HepG2 (cell line): Measurements from ENCODE around the gene PELI2.

Experiments
- AGO2 ChIP-seq: fragments of 200-400 bp; formaldehyde crosslinking; optimal IDR thresholded peaks from 2 replicates; pipeline ENCODE3; 2017; ENCODE audit warnings: mild to moderate bottlenecking, low read depth, low read length, moderate library complexity
- NR2C2 ChIP-seq: sonication (generic); formaldehyde crosslinking; IDR thresholded peaks from 2 replicates; pipeline ENCODE4 v1.4.0; 2020; ENCODE audit warnings: missing genetic modification reagents, mild to moderate bottlenecking, moderate library complexity, borderline replicate concordance
- SMARCC2 ChIP-seq: fragments of 450-650 bp; IDR thresholded peaks from 2 replicates; pipeline ENCODE4 v1.6.1; 2017; ENCODE audit warnings: antibody characterized with exemption, mild to moderate bottlenecking
- TCF7L2 ChIP-seq: IDR thresholded peaks from 2 replicates; pipeline ENCODE4 v1.6.1; 2011; ENCODE audit warnings: mild to moderate bottlenecking, low read depth, low read length, moderate library complexity
- ZNF530 ChIP-seq: sonication (generic); formaldehyde crosslinking; IDR thresholded peaks from 2 replicates; pipeline ENCODE4 v1.5.0; 2020; ENCODE audit warnings: low read depth, mild to moderate bottlenecking, missing genetic modification reagents
- TF ChIP-seq, protein P1 (sequence below), 2 experiments: fragments of 450-650 bp in 1 of 2; sonication (generic) in 1 of 2; formaldehyde crosslinking; IDR thresholded peaks; 2 replicates each; pipeline versions ENCODE4 v1.5.0 to v1.8.0; 2020 to 2022; ENCODE audit warnings: mild to moderate bottlenecking in 1 of 2, missing genetic modification reagents in 1 of 2

DNA sequence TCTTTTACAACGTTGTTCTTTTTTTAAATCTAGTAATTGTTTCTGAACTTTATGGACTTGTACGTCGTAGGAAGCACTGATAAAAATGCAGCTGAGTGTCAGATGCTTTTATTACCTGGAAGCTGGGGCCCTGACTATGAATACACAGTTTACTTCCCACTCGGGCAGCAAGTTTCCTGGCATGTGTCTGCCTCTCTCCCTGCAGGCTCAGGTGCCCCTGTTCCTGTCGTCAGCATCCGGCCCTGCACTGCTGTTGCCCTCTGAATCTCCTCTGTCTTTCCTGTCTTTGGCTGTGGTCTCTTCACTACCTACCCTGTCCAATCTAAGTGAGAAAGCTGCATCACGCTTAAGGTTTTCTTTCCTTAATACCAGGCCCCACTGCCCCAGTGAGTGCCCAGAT is 75.8 kb downstream of the PELI2 start:
- TF ChIP-seq, protein P1, sequence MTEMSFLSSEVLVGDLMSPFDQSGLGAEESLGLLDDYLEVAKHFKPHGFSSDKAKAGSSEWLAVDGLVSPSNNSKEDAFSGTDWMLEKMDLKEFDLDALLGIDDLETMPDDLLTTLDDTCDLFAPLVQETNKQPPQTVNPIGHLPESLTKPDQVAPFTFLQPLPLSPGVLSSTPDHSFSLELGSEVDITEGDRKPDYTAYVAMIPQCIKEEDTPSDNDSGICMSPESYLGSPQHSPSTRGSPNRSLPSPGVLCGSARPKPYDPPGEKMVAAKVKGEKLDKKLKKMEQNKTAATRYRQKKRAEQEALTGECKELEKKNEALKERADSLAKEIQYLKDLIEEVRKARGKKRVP (CRISPR knock-in tag; IDR thresholded peaks at IDR 0.05): no peak
- TF ChIP-seq TCF7L2: no peak
- no peak for TF ChIP-seq NR2C2
- TF ChIP-seq SMARCC2: no peak
- TF ChIP-seq AGO2: no peak
- no peak for TF ChIP-seq ZNF530
